Measurements from ENCODE around the gene KIF19. TPM values are rescaled to one million over a fixed set of nuclear protein-coding genes. Genes with fewer than 3 reads are reported as not detected.
A peak's percentile ranks its signal among the peaks of the same experiment; 100 is the strongest.

The KIF19 gene
- total and polyA plus RNA-seq, 10 of the 15 experiments (the other 5 are each of a cell fraction or from before 2014, with no cell fraction given) = 0.06 to 0.07 TPM; not detected in 8

GRCh38 chr17:74280093-74280513 is 45.9 kb upstream of the KIF19 start (continued):
- TF ChIP-seq MYB (IDR thresholded peaks at IDR 0.05; ENCODE audit: borderline replicate concordance, low read depth, low read length) (no peak), PBX3 (IDR thresholded peaks at IDR 0.05; ENCODE audit: insufficient replicate concordance, low read depth, low read length) (no peak), MEF2B (IDR thresholded peaks at IDR 0.05; ENCODE audit: partially characterized antibody, poor library complexity, severe bottlenecking) (peak; percentile 46), SPI1 (IDR thresholded peaks at IDR 0.05; ENCODE audit: borderline replicate concordance, insufficient read depth, low read depth, low read length) (peak; percentile 47; the same call in 1 of the 2 replicates), BHLHE40 (IDR thresholded peaks at IDR 0.05; ENCODE audit: borderline replicate concordance in 1 of 2, low read depth in 2 of 2, low read length in 1 of 2) (peak; percentile 31 to 42; a peak in 1 of 4 replicates), ZBTB33 (IDR thresholded peaks at IDR 0.05) (no peak), PKNOX1 (IDR thresholded peaks at IDR 0.05) (0 out of 2 replicates have a peak, but pooled peaks have one; percentile 5), FOXM1 (IDR thresholded peaks at IDR 0.05; ENCODE audit: low read depth, low read length) (no peak), PAX5 (IDR thresholded peaks at IDR 0.05; ENCODE audit: borderline replicate concordance, low read depth, low read length) (peak; percentile 72; the same call in 1 of the 2 replicates), RUNX3 (IDR thresholded peaks at IDR 0.05; ENCODE audit: low read length) (peak; percentile 10; the same call in 1 of the 2 replicates), CREM (IDR thresholded peaks at IDR 0.05; ENCODE audit: low read depth) (peak; percentile 48; the same call in 1 of the 2 replicates), EED (IDR thresholded peaks at IDR 0.05; ENCODE audit: low read depth) (peak; percentile 61), ZBTB11 (CRISPR knock-in tag; IDR thresholded peaks at IDR 0.05) (no peak), DPF2 (IDR thresholded peaks at IDR 0.05) (0 out of 2 replicates have a peak, but pooled peaks have one; percentile 22), ZNF687 (IDR thresholded peaks at IDR 0.05) (peak; percentile 95), ATF2 (IDR thresholded peaks at IDR 0.05; ENCODE audit: low read length) (peak; percentile 55; the same call in 1 of the 2 replicates)
